Measurements from ENCODE around the gene NOG. TPM values are rescaled to one million over a fixed set of nuclear protein-coding genes. Genes with fewer than 3 reads are reported as not detected.
A peak's percentile ranks its signal among the peaks of the same experiment; 100 is the strongest.

NOG gene
- total RNA-seq, 1 experiment from 2014 or later, result 0.15 TPM

- Histone ChIP-seq H3K4me1 (ENCODE audit: insufficient read depth, low read length, poor library complexity, severe bottlenecking) (peaks cover 27% of the 10 kb centered on the region), H3K36me3 (ENCODE audit: insufficient read depth, low read length, poor library complexity, severe bottlenecking) (no peaks in the 10 kb centered on the region), H3K27me3 (replicated peaks; ENCODE audit: insufficient read depth, low read depth, low read length, poor library complexity) (peaks cover 50% of the 10 kb centered on the region), H3K9me3 (ENCODE audit: low read depth, low read length, poor library complexity, severe bottlenecking) (no peaks in the 10 kb centered on the region), H3K27ac (ENCODE audit: low read depth, low read length, poor library complexity, severe bottlenecking) (no peak overlapping the region), H3K4me3 (ENCODE audit: low read depth, low read length, poor library complexity, severe bottlenecking) (peak overlapping the region; percentile 30)
- DNase-seq (ENCODE audit: low spot score), result peak; percentile 35
- ChIA-PET CTCF (no interaction called here), POLR2A (ENCODE audit: low non-redundant PET) (no interaction called here)
- no TSS peak for BruUV-seq (replicated peaks)
- TF ChIP-seq, protein P1, sequence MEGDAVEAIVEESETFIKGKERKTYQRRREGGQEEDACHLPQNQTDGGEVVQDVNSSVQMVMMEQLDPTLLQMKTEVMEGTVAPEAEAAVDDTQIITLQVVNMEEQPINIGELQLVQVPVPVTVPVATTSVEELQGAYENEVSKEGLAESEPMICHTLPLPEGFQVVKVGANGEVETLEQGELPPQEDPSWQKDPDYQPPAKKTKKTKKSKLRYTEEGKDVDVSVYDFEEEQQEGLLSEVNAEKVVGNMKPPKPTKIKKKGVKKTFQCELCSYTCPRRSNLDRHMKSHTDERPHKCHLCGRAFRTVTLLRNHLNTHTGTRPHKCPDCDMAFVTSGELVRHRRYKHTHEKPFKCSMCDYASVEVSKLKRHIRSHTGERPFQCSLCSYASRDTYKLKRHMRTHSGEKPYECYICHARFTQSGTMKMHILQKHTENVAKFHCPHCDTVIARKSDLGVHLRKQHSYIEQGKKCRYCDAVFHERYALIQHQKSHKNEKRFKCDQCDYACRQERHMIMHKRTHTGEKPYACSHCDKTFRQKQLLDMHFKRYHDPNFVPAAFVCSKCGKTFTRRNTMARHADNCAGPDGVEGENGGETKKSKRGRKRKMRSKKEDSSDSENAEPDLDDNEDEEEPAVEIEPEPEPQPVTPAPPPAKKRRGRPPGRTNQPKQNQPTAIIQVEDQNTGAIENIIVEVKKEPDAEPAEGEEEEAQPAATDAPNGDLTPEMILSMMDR (conservative IDR thresholded peaks at IDR 0.05; ENCODE audit: low read depth, low read length), result no peak
- TF ChIP-seq EZH2 (IDR thresholded peaks at IDR 0.05; ENCODE audit: borderline replicate concordance, low read depth, low read length, poor library complexity, severe bottlenecking), result peak; percentile 36
- intact Hi-C loops (cut with micrococcal nuclease; ENCODE audit: unreplicated experiment), result no loop called here
These were observed 2.6 kb downstream of the NOG start for GRCh38 chr17:56595831-56596690.

GRCh38 chr17:56596691-56597494, 3.4 kb downstream of the NOG start:
- intact Hi-C loops (cut with micrococcal nuclease; ENCODE audit: unreplicated experiment), result no loop called here
- H3K27me3 ChIP-seq (replicated peaks; ENCODE audit: insufficient read depth, low read depth, low read length, poor library complexity), result peaks cover 46% of the 10 kb centered on the region
- ChIA-PET CTCF (no interaction called here), POLR2A (ENCODE audit: low non-redundant PET) (no interaction called here)
- H3K27ac ChIP-seq (ENCODE audit: low read depth, low read length, poor library complexity, severe bottlenecking), result no peak overlapping the region
- H3K4me3 ChIP-seq (ENCODE audit: low read depth, low read length, poor library complexity, severe bottlenecking), result peak overlapping the region; percentile 46
- DNase-seq (ENCODE audit: low spot score), result peak; percentile 37
- H3K9me3 ChIP-seq (ENCODE audit: low read depth, low read length, poor library complexity, severe bottlenecking), result no peaks in the 10 kb centered on the region
- TF ChIP-seq, protein P1 (conservative IDR thresholded peaks at IDR 0.05; ENCODE audit: low read depth, low read length), result no peak
- no peak for TF ChIP-seq EZH2 (IDR thresholded peaks at IDR 0.05; ENCODE audit: borderline replicate concordance, low read depth, low read length, poor library complexity, severe bottlenecking)
- peaks cover 27% of the 10 kb centered on the region for H3K4me1 ChIP-seq (ENCODE audit: insufficient read depth, low read length, poor library complexity, severe bottlenecking)
- no TSS peak for BruUV-seq (replicated peaks)
- no peaks in the 10 kb centered on the region for H3K36me3 ChIP-seq (ENCODE audit: insufficient read depth, low read length, poor library complexity, severe bottlenecking)

GRCh38 chr17:56597495-56597990, 4.0 kb downstream of the NOG start:
- Histone ChIP-seq H3K4me3 (ENCODE audit: low read depth, low read length, poor library complexity, severe bottlenecking) (peak overlapping the region; percentile 46), H3K9me3 (ENCODE audit: low read depth, low read length, poor library complexity, severe bottlenecking) (no peaks in the 10 kb centered on the region), H3K27ac (ENCODE audit: low read depth, low read length, poor library complexity, severe bottlenecking) (no peak overlapping the region), H3K36me3 (ENCODE audit: insufficient read depth, low read length, poor library complexity, severe bottlenecking) (no peaks in the 10 kb centered on the region), H3K27me3 (replicated peaks; ENCODE audit: insufficient read depth, low read depth, low read length, poor library complexity) (peaks cover 42% of the 10 kb centered on the region), H3K4me1 (ENCODE audit: insufficient read depth, low read length, poor library complexity, severe bottlenecking) (peaks cover 27% of the 10 kb centered on the region)
- CTCF ChIA-PET, result interaction anchor here (0.6 kb wide), 1 partner anchor 19 kb away, joined by 4 read pairs; no protein-coding TSS in a partner anchor
- POLR2A ChIA-PET (ENCODE audit: low non-redundant PET), result no interaction called here
- TF ChIP-seq EZH2 (IDR thresholded peaks at IDR 0.05; ENCODE audit: borderline replicate concordance, low read depth, low read length, poor library complexity, severe bottlenecking), result no peak
- TF ChIP-seq, protein P1 (conservative IDR thresholded peaks at IDR 0.05; ENCODE audit: low read depth, low read length), result no peak
- BruUV-seq (replicated peaks), result no TSS peak
- no peak for DNase-seq (ENCODE audit: low spot score)
- intact Hi-C loops (cut with micrococcal nuclease; ENCODE audit: unreplicated experiment), result no loop called here

Measured in A673 (cell line).